Hematopoietic multipotent progenitor cell treated with erythropoietin and hydrocortisone succinate and interleukin-3 and kit ligand, for 8 days (in vitro differentiated cells): ENCODE data around the gene CELA3A.
A peak's percentile ranks its signal among the peaks of the same experiment; 100 is the strongest.
"Not testable (repeated sequence)": the region's sequence is repeated elsewhere in the genome, so short reads cannot be mapped to it uniquely, and the experiment has no call there.

Source experiments
- DNase-seq: peaks from one replicate; pipeline ENCODE4 v3.0.0-alpha.2; 2015

CELA3A gene, protein sequence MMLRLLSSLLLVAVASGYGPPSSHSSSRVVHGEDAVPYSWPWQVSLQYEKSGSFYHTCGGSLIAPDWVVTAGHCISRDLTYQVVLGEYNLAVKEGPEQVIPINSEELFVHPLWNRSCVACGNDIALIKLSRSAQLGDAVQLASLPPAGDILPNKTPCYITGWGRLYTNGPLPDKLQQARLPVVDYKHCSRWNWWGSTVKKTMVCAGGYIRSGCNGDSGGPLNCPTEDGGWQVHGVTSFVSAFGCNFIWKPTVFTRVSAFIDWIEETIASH

DNA sequence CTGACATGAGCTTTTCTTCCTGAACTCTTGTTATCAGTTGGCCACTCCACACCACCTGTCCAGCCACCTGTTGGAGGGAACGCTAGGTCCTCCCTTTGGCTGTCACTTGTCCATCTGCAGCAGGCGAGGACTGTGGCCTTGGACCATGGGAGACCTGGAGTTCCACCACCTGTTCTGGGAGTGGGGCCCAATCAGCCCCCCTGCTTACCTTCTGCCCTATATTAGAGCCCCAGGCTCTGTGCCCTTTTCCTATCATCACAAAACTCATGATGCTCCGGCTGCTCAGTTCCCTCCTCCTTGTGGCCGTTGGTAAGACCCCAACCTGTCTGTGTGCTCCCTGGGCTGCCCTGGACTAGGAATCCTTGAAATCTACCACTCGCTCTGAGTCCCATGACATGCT, at the start of gene CELA3A:
Gene CELA3A, plus strand, starts transcription at position 249 of the 400 bp plus-strand sequence. Its CDS starts 18 bp downstream, at position 267.
- no peak for DNase-seq

DNA sequence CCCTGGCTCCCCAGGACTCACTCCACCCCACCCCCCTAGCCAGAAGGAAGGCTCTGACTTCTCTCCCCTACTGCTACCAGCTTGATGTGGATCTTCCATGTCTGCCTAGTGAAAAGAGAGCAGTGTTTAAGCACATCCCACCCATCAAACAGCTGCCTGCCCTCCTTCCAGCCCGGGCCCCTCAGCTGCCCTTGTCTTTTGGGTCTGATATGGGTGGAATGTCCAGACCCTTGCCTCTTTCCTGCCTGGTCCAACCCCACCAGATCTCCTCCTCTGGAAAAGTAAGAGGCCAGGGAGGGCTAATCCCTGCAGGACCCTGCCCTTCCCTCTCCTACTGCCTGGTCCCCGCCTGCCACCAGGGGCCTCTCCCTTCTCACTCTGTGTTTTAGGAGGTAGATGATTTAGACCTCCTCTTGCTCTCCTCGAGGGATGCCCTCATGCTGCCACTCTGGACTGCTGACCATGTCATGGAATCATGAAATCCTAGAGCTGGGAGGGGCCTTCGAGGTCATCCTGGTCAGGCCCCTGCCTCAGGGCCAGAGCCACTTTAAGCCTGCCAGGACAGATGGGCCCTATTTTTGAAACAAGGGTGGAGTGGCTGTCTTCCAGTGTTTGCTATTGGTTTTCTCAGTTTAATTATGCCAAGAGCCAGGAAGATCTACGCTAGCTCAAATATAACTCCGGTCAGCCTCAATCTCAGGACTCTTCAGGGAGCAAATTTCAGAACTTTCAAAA, 48.5 kb upstream of the CELA3A start:
- no peak for DNase-seq

DNA sequence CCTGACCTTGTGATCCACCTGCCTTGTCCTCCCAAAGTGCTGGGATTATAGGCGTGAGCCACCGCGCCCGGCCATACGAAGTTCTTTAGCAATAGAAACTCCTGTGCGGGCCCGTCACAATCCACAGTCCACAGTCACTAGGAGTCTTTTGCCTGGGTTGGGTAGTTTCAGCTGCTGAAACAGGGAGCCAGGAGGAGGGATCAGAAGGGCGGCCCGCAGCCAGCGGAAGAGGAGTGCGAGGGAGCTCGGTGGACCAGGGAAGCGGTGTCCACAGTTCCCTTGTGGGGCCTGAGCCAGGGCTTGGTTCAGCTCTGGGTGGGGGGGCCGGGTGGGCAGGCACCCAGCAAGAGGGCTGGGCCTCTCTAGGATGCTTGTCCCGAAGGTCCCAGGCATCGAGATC, 46.4 kb upstream of the CELA3A start:
- DNase-seq: no peak

DNA sequence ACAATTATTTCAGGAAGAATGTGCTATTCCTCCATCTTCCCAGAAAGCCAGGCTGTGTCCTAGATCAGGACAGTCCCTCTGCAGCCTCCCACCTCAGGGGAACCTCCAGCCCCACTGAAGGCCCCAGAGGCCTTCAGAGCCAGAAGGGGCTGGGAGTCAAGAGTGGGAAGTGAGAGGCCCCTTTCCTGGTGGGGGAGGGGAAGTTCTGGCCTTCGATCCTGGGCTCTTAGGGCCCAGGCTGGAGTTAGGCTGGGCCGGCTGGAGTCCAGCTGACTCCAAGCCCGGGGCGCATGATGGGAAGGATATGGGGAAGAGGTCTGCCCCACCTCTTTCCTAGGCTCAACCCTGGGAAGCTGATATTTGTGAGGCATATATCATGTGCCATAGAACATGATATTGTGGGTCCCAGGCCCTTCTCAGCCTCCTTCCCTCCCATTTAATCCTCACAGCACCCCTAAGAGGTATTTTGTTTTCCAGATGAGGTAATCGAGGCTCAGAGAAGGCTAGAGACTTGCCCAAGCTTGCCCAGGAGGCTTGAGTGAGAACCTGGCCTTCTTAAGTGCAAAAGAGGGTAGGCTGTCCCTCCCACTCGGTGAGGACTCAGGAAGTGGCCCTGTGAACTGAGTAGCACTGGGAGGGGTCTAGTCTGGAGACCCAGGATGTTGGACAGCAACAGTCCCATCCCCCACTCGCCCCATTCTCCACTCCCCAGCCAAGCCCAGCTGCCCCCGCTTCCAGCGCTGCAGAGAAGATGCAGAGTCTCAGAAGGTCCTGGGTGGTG, 45.8 kb upstream of the CELA3A start:
- DNase-seq: no peak

DNA sequence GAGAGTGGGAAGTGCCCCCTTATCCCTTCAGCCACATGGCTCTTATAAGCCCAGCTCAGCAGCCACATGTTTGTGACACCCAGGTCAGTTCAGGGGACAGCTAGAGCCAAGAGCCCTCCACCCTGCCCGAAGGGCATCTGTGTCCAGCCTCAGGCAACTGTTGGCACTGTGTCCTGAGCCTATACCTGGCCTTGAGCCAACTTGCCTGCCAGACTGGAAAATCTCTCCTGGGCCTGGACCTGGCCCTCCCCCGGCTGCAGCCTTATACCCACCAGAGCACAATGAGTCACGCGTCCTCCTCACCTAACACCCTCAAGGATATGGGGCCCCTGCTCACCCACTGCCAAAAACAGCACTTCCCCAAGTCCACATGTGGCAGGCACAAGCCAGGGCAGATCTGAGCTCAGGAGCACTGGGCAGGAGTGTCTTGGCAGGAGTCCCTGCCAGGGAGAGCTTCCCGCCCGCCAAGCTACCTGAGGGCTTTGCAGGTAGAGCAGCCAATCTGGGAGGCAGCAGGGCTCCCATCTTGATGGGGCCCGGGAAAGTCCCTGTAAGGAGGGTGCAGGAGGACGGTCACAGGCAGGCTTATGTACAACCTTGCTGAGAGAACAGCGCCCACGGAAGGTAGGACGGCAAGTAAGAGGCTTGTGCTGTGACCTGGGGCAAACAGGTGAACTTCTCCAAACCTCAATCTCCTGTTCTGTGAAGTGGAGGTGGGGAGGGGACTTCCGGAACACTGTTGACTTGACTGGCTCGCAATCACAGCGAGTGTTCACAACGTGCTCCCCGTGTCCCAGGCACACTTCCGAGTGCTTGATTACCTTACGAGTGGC, 44.5 kb upstream of the CELA3A start:
- peak; percentile 48 for DNase-seq

DNA sequence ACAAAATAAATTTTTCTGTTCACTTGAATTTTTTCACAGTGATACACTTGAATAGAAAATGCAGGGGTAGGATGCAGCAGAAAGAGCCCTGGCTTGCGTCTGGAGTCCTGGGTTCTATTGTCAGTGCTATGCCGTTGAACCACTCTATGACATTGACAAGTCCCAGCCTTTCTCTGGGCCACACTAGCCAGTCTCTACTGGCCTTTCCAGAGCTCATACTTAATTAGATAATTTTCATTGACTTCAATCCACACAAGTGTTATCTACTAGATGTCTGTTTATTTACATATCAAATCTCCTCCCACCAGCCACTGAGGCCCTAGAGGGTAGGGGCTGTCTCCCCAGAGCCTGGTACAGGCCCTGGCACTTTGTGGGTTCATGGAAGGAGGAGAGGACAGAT, 40.1 kb upstream of the CELA3A start:
- no peak for DNase-seq

DNA sequence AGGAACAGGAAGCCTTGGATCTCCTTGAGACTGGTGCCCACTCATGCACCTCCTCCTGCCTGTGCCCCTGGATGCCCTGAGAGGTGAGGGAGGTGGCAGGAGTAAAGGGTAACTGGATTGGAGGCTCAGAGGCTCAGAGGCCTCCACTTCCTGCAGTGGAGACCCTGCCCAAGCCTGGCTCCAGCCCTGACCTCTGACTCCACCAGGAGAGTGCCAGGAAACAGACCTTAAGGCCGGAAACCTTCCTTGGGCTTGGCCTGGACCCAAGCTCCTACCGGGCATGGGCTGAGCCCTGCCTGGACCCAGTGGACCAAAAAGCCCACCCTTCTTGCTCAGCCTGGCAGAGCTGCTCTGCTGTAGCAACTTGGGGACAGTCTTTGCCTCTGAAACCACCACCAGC, 39.7 kb upstream of the CELA3A start:
- DNase-seq: no peak

DNA sequence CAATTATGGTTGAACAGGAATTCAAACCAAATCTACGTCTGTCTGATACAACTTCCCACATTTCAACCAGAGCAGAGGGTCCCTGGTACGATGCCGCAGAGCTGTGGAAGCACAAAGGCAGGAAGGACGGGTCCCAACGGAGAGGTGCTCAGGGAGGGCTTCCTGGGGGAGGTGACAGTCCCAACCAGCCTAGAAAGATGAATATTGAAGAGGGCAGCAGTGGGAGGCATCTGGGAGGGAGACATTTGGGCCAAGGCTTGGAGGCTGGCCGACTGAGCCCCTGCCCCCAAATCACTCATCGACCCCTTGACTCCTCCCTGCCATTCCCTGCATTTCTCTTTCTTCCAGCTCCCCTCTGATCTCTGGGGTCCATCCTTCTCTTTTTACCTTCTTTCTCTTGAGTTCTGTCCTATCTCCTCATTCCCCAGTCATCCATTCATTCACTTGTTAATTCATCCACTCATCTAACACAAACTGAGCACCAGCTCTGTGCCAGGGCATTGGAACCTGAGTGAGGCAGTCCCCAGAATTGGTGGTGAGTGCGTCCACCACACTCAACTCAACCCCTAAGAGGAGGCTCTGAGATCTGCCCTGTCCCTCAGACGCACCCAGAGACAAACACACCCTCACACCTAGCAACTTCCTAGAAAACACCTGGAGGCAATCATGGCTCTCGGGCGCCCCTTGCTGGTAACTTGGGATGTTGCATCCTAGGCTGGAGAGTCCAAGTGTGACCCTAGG, 37.8 kb upstream of the CELA3A start:
- DNase-seq: peak; percentile 89

DNA sequence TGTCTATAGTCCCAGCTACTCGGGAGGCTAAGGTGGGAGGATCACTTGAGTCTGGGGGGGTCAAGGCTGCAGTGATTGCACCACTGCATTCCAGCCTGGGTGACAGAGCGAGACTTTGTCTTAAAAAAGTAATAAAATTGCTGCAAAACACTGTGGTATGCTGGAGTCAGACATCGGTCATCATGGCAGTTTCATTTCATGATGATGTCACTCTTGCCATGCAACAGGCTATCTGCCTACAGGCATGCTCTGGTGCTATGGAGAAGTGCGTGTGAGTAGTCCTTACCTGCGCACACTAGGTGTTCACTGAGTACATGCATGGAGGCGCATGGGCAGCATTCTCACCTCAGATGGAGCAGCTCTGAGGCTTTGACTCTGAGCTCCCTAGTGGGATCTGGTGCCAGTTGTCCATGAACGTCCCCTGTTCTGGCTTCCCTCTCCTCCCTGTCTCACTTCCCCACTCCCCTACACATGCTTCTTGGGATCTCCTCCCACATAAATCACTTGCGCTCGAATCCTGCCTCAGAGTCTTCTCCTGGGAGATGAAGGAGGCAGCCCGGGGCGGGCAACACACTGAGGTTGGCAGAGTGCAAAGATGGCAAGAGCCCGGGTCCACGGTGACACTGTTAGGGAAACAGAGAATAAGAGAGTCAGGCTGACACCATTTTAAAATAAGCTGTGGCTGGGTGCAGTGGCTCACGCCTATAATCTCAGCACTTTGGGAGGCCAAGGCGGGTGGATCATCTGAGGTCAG, 35.0 kb upstream of the CELA3A start:
- no peak for DNase-seq

DNA sequence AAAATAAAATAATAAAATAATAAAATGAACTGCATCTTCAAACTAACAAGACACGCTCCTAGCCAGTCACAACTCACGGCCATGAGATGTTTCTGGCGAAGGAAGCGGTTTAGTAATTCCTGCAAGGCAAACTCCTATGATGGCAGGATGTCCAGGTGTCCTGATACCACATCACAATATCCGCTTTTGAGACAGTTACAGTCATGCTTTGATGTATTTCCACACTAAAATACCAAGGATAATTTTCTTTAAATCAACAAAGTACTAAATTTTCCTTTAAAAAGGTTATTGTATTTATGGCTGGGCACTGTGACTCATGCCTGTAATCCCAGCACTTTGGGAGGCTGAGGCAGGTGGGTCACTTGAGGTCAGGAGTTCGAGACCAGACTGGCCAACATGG, 34.2 kb upstream of the CELA3A start:
- DNase-seq: not testable (repeated sequence)

DNA sequence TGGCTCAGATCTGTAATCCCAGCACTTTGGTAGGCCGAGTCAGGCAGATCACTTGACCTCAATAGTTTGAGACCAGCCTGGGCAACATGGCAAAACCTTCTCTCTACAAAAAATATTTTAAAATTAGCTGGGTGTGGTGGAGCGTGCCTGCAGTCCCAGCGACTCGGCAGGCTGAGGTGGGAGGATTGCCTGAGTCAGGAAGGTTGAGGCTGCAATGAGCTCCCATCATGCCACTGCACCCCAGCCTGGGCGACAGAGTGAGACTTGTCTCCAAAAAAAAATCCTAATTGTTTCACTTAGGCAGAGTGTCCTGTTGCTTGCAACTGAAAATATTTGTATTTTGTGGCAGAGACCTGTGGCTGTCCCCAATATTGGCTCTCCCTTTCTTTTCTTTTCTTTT, 32.4 kb upstream of the CELA3A start:
- DNase-seq: not testable (repeated sequence)

DNA sequence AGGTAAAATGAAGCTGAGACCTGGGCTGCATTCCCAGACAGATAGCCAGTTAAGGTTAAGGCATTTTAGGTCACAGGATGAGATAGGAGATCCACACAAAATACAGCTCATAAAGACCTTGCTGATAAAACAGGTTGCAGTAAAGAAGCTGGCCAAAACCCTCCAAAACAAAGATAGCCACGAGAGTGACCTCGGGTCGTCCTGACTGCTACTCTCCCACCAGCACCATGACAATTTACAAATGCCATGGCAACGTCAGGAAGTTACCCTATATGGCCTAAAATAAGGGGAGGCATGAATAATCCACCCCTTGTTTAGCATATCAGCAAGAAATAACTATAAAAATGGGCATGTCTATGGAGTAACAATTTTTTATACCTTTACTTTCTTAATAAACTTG, 30.9 kb upstream of the CELA3A start:
- DNase-seq: not testable (repeated sequence)

DNA sequence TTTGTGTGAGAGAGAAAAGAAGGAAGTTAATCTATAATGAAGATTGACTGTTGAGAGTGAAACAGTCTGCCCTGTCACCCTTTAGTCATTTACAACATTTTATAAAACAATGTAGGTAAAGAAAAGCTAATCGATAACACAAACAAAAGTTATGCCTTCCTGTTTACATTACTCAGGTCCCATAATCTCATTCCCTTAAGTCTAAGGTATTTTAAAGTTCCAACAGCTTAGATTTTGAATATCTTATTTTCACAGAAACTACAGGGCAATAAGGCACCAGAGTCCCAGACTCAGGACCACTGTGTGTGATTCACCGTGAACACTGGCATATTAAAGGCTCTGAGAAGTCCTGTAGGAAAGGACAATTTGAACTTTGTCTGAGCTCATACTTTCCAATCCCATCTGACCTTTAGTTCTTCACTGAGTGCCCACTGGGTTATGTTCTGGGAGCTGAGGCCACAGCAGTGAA, 28.4 kb upstream of the CELA3A start:
- DNase-seq: not testable (repeated sequence)

DNA sequence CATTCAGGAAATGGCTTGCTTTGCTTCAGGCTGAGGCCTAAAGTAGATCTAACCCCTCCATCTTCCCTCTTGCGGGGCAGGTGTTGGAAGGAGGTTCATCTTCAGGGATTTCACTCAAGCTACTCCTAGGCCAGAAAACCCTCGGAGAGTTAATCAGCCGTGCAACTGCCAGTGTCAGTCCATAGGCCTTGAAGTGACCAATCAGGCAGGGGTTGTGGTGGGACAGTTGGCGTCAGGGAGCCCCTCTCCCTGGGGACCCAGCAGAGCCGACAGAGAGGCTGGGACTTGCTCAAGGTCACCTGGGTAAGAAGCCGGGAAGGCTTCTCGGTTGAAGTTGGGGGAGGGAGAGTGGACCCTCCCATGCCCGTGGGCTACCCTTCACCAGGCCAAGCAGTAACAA, 27.5 kb upstream of the CELA3A start:
- not testable (repeated sequence) for DNase-seq

DNA sequence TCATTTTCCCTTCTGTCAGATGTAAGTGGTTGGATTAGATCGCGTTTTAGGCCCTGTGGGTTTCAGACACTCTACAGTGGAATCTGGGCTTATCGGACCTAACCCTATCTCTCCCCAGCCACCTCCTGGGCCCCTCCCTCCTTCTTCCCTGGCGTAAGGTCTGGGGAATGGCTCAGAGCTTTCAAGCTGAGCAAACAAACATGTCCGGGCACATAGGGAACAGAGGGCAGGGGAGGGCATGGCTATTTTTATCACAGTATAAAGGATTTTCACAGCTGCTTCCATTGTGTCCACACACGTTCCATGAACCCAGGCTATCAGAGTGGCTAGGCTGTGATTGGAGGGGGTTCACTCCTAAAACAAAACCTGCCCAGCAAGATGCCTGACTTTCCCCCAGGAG, 26.8 kb upstream of the CELA3A start:
- not testable (repeated sequence) for DNase-seq

DNA sequence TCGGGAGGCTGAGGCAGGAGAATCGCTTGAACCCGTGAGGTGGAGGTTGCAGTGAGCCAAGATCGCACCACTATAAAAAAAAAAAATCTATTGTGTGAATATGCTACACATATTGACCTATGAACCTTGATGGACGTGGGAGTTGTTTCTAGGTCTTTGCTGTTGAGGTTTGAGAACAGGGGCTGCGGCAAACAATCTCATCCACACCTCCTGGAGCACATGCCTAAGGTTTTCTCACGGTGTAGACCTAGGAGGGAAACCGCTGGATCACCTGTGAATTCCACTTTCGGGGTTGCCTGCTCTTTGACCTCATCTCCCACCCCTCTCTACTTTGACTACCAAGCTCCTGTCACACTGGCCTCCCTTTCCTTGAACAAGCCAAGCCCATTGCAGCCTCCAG, 26.2 kb upstream of the CELA3A start:
- DNase-seq: not testable (repeated sequence)

DNA sequence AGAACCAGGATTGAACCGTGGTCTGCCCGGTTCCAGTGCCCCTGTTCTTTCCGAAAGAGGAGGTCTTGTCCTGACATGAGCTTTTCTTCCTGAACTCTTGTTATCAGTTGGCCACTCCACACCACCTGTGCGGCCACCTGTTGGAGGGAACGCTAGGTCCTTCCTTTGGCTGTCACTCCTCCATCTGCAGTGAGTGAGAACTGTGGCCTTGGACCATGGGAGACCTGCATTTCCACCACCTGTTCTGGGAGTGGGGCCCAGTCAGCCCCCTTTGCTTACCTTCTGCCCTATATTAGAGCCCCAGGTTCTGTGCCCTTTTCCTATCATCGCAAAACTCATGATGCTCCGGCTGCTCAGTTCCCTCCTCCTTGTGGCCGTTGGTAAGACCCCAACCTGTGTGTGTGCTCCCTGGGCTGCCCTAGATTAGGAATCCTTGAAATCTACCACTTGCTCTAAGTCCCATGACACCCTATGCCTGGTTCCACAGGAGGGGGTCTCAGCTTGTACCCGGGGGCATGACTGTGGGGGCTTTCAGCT, 24.7 kb upstream of the CELA3A start, which contains the start of gene CELA3B:
Gene CELA3B, plus strand, starts transcription at position 320 of the 537 bp plus-strand sequence. Its CDS starts 18 bp downstream, at position 338.
- DNase-seq: not testable (repeated sequence)

DNA sequence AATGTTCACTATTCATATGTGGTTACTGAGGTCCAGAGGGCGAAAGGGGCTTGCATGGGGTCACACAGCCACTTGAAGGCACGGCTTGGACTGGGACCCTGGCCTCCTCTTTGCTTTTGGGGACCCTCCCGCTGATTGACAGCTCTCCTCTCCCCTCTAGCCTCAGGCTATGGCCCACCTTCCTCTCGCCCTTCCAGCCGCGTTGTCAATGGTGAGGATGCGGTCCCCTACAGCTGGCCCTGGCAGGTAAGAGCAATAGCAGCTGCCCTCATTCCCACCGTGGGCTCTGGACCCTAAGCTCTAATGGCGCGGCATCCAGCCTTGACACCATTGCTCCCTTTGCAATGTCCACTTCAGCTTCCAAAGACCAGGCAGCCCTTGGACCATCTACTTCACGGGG, 23.2 kb upstream of the CELA3A start:
- DNase-seq: not testable (repeated sequence)

DNA sequence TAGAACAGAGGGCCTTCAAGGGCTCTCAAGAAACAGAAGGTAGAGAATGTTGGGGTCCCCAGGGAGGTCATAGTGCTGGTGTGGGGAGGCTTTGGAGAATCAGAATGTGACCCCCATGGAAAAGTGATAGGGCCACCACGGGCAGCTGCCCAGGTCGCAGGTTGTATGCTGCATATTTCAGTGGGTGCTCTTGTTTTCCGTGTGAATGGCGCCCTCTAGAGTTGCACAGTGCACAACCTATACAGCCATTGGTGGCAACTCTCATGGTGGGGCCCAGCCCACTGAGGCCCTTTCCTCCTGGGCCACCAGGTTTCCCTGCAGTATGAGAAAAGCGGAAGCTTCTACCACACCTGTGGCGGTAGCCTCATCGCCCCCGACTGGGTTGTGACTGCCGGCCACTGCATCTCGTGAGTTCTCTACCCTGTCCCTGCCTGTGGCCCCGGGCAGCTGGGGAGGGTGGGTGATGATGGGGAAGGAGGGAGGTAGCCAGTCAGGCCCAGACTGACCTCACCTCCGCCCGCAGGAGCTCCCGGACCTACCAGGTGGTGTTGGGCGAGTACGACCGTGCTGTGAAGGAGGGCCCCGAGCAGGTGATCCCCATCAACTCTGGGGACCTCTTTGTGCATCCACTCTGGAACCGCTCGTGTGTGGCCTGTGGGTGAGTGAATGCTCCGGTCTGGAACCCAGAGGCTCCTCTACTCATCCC, 20.8 kb upstream of the CELA3A start:
- peak; percentile 38 for DNase-seq

DNA sequence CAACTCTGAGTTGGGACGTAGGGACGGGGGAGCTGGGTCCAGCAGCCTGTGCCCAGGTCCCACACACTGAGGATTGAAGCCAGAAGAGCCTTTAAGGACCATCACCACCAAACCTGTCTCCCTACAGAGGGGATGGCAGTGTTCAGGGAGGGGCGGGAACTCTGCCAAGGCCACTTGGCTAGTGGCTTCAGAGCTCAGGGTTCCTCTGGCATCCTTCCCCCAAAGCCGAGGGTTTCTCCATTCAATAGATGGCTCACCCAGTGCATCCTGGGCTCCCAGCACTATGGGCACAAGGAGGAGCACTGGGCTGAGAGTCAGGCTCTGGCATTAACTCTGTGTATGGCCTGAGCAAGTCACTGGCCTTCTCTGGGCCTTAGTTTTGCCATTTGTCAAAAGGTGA, 20.2 kb upstream of the CELA3A start:
- DNase-seq: not testable (repeated sequence)
